HG03097 (cell line): ENCODE measurements around the gene GJD2.

Experiments used
- ATAC-seq: cut with Tn5 transposase; IDR thresholded peaks from one replicate; pipeline ENCODE4 v1.9.1; 2021; ENCODE audit not compliant: unreplicated experiment, low FRiP score

GJD2 gene

GRCh38 chr15:34726406-34727100 lies 28.2 kb downstream of the GJD2 start:
- ATAC-seq = no peak

- no peak for ATAC-seq
Observed at GRCh38 chr15:34725556-34725955, 29.2 kb downstream of the GJD2 start.

DNA sequence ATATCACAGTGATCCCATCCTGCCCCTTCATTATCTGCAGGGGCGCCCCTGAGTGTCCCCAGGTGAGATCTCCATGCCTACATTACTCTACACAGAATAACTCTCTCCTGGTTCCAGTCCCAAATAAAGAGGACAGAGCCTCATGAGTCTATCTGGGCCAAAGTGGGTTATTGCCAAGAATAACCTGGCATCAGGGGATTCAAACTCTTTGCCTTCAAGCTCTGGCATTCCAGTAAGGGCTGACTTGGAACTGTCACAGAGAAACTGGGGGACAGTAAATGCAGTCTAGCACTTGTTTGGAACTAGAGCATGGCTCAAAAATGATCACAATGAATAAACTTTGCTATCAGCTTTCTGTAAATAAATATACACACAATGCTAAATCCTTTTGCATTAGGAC lies 30.3 kb downstream of the GJD2 start:
- no peak for ATAC-seq

DNA sequence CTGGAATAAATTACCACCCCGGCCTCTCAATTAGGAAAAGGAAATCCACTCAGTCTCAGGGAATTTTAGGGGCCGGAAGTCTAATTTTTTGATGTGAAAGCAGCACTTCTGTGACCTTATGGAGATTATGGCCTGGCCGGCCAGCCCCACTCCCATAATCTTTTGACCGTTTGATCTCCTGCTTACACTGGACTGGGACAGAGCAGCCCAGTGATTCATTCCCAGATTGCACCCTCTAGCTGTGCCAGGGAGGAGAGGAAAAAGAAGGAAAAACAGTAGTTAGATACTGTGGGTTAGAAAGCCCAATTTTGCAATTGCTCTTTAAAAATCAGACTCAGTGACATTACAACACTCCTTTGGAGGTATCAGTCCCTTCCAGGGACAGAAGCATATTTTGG lies 32.4 kb downstream of the GJD2 start:
- no peak for ATAC-seq

GRCh38 chr15:34721802-34722438 lies 32.9 kb downstream of the GJD2 start:
- ATAC-seq = no peak

DNA sequence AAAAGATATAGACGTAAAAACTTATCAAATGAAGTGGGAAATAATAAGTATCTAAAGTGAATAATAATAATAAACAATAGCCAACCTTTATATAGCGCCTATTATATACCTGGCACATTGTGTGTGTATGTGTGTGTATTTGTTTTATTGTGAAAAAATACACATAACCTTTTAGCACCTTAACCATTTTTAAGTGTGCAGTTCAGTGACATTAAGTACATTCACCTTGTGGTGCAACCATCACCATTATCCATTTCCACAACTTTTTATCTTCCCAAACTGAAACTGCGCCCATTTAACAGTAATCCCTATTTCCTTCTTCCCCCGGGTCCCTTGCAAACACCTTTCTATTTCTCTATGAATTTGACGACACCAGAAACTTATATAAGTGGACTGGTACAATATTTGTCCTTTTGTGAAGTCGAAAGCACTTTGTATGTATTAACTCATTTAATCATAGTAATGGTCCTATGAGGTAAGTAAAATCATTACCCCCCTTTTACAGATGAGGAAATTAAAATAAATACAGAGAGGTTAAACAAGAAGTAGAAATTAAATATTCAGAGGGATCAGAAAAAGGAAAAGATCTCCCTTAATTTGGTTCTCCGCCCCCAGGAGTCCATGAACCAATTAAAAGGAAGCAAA lies 33.5 kb downstream of the GJD2 start:
- no peak for ATAC-seq

- ATAC-seq = no peak
Observed at GRCh38 chr15:34719695-34720094, 35.1 kb downstream of the GJD2 start.

- no peak for ATAC-seq
Observed at GRCh38 chr15:34718681-34719665, 35.8 kb downstream of the GJD2 start.

DNA sequence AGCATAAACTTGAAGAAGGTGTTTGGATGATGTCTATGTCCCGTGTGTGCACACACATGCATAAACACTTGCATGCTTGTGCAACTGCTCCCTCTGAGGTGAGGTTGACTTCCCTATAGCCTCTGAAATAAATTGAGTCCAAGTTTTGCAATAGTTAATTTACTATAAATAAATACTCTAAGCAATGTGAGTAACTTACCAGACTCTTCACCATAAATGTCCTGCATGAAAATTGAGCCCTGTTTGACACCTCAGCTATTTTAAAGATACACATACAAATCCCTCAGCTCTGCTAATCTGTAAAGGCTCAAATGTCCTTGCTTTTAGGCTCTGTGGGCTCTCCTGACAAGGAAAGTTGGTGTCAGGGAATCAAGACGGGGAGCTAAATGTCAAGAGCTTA lies 37.1 kb downstream of the GJD2 start:
- ATAC-seq = no peak

- no peak for ATAC-seq
Observed at GRCh38 chr15:34716111-34716510, 38.7 kb downstream of the GJD2 start.

GRCh38 chr15:34714476-34715121 lies 40.2 kb downstream of the GJD2 start:
- no peak for ATAC-seq

DNA sequence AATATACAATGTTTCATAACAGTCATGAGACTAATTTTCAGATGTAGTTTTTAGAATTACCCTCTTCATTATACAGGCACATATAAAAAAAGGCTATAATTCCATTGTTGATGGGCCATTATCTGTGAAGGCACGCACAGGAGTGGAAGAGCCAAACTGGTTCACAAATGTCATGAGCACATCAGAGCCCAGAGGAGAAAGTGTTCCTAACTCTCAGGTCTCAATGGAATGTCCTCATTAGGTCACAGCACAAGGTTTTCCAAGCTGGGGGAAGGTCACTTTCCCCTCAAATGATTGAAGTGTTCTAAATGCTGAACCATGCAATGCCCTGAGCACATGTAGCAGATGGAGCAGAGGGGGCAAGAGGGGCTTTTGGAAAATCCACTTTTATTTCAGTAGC lies 41.2 kb downstream of the GJD2 start:
- no peak for ATAC-seq

DNA sequence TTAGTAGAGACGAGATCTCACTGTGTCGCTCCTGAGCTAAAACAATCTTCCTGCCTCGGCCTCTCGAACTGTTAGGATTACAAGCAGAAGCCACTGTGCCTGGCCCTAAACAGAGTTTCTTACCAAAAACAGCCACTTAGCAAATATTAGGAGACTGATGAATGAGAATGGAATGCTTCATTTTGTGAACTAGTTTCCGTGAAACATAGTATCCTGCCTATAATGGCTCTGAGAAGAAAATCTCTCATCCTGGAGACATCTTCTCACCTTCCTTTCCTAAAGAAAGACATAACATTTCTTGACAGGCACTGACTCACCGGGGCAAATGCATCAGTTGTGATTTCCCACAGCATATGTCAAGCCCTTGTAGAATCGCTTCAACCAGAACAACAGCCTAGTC lies 44.9 kb downstream of the GJD2 start:
- ATAC-seq = no peak

GRCh38 chr15:34708422-34708821 lies 46.4 kb downstream of the GJD2 start:
- ATAC-seq = no peak

- no peak for ATAC-seq
Observed at GRCh38 chr15:34701536-34701935, 53.3 kb downstream of the GJD2 start.
